HG02623 (cell line): ENCODE measurements around the gene ANKS1A.

Source experiments
- ATAC-seq: cut with Tn5 transposase; IDR thresholded peaks from one replicate; pipeline ENCODE4 v1.9.1; 2021; ENCODE audit warnings: moderate library complexity; ENCODE audit not compliant: unreplicated experiment

The ANKS1A gene

DNA sequence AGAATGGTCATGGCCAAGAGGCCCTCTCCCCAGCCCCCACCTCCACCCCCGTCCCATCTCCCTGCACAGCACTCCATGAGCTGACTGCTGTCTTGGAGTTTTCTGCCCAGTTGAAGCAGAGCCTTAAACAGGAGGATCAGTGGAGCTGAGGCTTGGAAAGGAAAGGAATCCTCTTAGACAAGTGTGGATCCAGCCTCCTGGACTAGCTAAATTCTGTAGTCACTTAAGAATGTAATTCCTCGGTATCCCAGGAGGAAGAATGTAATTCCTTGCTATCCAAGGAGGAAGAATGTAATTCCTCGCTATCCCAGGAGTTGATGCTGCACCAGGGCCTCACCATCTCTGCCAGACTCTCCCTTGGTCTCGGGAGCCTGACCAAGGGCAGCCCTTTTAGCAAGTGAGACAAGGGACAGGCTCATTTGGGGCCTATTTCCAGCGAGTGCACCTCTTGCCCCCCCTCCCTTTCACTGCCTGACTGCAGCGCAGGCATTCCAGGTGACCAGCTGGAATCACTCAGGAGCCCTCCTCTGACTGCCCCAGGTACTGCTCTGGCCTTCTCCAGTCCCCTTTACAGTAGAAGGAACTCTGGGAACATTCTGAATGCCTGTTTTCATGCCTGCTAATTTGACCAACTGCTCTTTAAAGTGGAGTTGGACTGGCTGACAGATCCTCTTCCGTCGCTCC, 175.8 kb downstream of the ANKS1A start:
- no peak for ATAC-seq

DNA sequence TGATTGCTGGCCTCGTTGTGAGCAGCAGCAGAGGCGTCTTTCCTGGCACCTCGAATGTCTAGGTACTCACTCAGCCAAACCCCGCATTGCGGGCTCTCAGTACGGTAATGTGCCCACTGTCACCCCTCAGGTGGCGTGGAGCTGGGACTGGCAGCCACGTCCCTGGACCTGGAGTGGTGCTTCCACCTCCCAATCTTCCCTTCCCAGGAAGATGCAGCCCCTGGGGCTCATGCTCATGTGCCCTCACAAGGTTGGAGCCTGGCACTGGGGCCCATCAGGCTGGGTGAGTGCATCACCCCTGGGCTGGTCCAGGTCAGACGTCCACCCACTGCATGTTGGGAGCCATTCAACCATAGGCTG, 176.4 kb downstream of the ANKS1A start:
- no peak for ATAC-seq

DNA sequence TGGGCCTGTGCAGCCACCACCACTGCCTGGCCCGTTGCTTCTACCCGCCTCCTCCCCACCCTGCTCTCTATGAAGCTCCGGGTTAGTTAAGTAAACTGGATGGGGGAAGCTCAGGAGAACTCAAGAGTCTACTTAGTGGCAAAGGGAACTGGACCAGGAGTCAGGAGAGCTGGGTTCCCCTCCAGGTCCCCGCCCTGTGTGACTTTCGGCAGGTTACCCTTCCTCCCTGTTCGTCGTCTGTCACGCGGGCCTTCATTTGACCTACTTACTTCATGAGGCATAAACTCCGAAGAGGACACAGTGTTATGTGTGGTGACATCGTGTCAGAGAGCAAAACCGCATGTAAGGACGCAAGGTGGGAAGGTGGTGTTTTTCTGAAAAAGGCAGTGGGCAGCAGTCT, 176.8 kb downstream of the ANKS1A start:
- no peak for ATAC-seq

DNA sequence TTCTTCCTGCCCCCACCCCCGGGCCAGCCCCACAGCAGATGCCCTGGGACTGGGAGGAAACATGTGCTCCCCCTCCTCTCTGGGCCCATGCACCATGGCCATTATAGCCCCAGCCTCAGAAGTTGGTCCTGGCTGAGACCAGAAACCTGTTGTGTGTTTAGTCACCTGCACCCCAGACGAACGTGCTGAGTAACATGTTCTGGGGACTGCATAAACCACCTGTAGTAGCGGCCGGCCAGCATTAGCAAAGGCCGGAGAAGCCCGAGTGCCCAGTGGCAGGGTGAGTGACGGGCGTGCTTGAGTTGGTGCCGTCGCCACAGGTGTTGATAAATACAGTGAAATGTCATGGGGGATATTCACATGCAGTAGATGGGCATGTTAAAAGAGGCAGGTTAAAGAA, 178.2 kb downstream of the ANKS1A start:
- no peak for ATAC-seq

DNA sequence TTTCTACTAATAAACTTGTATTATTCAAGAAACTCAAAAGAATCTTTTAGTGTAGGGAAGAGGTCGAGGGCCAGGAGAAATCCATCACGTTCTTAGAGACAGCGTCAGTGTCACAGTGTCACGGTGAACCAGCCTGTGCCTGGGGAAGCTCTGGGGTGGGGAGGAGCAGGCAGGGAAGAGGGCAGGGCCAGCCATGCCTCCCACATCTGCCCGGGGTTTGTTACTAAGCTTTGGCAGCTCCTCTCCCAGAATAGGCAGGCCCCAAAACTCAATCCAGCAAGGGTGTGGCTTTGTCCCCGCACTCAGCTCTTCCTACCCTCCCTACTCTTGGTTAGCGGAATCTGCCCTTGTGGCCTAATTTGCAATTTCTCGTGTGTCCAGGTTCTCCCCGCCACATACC, 179.2 kb downstream of the ANKS1A start:
- no peak for ATAC-seq

DNA sequence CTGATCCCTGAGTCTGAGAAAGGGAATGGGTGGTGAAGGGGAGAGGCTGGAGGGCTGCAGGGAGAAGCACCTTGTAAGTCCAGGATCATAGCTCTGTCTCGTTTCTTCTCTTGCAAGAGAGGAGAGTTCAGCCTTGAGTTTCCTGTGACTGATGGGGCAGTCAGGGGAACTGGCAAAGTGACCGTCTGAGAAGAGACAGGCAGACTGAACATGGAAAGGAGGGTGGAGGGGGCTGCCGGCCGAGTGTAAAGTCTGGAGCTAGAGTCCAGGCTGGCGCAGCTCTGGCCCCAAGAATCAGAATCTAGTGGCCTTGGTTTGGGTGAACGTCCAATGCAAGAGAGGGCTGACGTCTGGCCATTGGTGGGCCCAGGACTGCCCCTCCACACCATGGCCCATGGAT, 179.6 kb downstream of the ANKS1A start:
- ATAC-seq = no peak

DNA sequence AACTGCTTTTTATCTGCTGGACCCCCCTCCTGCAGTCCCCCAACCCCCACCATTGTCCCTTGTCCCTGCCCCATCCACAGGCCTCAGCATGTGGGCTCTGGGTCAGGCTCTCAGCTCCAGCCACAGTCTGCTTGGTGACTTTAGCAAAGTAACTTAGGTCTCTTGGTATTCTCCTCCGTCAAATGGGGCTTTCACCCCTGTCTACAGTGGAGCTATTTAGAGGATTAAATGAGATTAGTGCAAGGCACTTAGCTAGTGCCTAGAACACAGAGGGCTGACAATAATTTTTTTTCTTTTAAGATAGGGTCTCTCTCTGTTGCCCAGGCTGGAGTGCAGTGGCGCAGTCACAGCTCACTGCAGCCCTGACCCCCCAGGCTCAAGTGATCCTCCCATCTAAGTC, 180.2 kb downstream of the ANKS1A start:
- no peak for ATAC-seq

DNA sequence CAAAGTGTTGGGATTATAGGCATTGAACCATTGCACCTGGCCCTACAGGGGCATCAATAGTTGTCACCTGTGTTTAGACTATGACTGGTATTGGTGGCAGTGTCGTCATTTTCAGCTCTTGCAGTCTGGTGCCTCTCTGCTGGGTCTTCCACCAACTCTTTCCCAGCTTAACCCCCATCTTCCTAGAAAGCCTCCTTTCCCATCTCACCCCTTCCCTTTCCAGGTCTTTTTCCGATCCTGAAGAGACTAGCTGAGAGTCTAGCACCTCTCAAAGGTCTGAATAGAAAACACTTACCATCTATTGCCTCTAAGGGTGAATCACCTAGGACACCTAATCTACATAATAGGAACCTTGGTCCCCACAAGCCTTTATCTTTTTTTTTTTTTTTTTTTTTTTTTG, 181.1 kb downstream of the ANKS1A start:
- ATAC-seq = no peak

DNA sequence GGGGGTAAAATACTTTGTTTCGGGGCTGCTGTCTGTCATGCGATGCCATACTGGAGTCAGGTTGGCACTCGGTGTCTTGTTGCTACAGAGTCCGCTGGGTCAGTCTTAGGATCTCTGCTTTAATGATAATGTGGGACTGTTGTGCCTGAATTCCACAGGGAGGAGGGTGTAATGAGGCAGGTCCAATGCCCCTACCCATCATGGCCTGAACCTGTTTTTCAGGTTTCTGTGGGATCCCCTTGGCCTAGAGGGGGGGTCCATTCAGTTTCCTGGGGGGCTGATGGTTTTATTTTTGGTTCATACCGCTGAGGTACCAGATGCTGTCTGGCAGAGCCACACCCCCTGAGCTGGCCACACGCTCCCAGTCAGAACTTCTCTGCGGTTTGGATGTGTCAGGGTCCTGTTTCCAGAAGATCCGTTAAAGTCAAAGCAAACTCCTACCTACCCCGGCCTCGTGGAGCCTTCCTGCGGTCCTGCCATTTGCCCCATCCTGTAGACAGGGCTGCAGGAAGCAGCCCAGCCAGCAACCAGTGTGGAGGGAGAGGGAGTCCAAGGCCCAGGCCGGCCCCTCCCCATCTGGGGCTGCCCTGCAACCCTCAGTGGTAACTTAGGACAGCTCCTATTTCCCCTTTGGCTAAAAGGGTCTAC, 182.4 kb downstream of the ANKS1A start:
- no peak for ATAC-seq

DNA sequence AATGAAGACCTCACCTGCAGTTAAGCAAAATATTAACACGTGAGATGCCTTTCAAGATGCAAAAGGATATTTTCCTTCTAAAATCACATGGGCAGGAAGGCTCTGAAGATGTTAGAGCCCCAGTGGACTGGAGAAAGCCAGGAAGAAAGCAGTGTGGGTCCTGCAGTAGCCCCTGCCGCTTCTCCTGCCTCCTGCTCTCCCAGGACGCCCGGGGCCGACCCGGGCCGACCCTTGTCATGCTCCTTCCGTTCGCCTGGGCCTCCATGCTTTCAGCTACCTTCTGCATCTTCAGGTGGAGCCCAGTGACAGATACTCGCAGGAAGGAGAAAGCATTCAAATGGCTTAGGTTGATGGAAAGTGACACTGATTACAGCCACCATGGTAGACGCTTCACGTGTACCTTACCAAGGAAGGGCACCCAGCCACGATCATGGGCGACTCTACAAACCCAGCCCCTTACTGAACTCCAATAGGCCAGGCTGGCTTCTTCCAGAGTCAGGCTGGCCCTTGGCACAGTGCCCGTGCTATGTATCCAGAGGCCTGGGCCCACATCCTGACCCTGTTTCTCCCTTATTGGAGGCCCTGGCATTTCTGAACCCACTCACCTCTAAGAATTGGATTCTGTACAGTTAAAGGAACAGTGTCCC, 183.1 kb downstream of the ANKS1A start:
- no peak for ATAC-seq

DNA sequence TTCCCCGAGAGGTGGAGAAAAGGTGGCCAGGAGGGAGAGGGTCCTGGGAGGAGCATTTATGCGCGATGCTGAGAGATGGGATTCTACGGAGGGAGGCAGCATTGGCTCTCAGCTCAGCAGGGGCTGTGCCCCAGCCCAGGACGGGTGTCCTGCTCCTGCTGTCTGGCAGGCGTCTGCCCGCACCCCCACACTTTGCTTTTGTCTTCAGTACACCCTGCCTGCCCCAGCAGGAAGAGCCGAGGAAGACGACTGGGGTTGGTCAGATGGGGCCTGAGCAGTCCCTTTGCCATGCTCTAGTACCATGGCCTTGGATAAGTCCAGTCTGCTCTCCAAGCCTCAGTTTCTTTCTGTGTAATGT, 183.6 kb downstream of the ANKS1A start:
- ATAC-seq = no peak

DNA sequence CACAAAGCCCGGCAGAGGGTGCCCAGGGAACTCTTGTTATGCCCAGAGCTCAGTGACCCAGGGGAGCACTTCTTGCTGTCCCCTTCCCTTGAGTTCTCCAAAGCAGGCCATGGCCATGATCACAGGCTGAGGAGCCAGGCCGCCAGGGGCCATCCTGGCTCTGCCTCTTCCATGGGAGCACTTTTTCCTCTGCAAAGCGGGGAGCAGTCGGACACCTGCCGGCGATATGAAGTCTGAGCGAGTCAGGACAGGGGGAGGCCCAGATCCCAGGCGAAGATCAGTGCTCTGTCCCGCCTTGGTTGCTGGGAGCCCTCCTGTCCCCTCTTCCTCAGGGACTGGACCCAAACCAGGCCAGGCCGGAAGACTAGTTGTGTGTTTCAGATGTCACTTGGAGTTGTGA, 184.2 kb downstream of the ANKS1A start:
- no peak for ATAC-seq

DNA sequence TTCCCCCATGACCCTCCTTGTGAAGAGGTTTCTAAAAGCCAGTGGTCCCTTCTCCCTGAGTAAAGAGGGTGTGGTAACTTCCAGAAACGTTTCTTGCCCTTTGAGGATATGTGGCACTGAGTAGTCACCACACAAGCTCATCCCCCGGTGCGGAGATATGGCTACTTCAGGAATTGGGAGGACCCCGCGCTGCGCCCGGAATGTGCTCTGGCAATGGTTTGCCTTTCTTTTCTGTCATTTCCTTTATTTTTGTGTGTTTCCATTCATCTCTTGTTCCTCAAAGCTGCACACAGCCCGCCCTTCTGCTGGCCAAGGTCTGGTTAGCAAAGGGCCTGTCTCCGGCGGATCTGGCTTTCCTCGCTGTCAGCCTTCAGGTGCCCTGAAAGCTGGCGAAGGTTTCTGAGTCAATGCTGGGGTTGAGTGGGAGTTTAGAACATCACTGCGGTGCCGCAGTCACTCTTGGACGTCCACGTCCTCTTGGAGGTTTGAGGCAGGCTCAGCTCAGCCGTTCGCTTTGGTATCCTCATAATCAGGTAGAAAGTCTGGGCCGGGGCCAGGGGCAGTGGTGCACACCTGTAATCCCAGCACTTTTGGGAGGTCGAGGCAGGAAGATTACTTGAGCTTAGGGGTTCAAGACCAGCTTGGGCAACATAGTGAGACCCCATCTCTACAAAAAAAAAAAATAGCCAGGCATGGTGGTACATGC, 184.9 kb downstream of the ANKS1A start:
- no peak for ATAC-seq

DNA sequence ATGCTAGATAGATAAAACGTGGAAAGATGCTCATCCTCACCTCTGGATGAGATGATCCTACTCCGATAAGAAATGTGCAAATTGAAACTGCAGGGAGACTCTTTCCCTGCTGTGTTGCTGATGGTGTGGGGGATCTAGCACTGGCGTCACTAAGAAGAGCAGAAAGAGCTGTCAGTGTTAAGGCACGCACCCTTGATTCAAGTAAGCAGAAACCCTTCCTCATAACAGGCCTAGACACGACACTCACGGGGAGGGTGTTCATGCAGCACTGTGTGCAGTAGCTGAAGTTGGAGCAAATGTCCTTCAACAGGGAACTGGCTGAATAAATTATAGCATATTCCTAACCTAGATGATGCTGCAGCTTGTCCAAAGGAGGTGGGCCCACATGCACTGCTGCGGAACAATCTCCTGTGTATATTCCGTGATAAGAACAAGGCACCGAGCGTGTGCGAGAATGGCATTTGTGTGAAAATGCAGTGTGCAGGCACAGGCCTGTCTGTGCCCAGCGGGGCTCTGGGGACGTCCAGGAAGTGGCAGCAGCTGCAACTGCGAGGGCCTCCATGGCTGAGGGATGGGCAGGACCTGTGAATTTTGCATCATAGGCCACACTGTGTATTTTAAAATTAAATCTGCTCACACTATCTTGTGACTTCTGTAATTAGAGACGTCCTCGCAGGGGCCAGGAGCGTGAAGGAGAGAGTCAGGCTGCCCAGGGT, 188.1 kb downstream of the ANKS1A start:
- ATAC-seq = no peak

DNA sequence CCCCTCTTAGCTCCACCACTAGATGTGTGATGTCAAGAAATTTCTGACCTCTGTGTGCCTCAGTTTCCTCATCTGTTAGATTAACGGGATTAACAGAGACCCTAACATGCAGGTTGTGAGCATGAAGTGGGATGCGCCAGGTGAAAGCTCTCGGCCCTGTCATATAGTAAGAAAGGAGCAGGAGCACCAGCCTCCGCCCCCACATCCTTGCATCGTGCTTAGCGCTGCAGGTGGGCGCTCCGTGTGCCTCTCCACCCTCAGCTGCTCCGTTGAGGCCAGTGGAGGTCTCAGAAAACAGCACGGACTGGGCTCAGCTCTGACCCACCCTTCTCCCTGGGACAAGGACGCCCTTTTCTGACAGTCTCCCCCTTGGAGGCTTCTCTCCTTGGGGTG, 188.7 kb downstream of the ANKS1A start:
- no peak for ATAC-seq

DNA sequence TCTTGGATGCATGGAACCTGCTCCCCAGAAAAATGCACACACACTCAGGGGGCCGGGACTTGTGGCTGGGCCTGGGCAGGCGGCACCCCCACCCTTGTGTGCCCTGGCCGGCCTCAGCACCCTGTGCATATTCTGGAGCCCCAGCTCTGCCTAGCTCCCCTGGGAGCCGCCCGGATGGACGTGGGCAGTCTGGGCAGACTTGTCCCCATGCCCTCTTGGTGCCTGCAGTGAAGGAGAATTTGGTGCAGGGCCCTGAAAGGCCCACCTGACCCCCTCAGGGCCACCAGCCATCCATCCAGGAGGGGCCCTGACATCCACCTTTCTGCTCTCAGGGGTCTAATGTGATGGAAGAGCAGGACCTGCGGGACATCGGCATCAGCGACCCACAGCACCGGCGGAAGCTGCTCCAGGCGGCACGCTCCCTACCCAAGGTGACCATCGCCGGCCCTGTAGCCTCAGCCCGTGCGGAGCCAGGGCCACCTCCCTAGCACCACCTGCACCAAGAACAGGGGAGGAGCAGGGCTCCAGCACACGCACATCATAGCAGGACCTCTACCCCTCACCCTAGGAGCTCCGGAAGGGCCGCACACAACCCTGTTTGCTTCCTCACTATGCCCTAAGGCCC, 189.3 kb downstream of the ANKS1A start:
- ATAC-seq = no peak

DNA sequence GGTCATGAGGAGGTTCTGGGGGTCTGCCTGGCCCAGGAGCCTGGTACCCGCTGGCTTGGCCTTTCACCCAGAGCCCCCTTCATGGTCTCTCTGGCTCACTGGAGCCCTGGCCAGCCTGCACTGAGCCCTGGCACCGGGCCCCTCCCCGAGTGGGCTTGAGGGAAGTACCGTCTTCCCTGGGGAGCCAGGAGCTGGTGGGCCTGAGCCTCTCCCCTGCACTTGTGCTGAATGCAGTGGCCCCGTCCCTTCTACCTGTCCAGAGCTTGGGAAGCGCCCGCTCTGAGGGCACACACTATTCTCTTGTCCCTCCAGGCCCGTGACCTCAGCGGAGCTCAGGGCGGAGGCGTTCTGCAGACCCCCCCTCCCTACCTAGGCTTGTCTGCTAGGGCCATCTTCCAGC, 189.8 kb downstream of the ANKS1A start:
- ATAC-seq = no peak

DNA sequence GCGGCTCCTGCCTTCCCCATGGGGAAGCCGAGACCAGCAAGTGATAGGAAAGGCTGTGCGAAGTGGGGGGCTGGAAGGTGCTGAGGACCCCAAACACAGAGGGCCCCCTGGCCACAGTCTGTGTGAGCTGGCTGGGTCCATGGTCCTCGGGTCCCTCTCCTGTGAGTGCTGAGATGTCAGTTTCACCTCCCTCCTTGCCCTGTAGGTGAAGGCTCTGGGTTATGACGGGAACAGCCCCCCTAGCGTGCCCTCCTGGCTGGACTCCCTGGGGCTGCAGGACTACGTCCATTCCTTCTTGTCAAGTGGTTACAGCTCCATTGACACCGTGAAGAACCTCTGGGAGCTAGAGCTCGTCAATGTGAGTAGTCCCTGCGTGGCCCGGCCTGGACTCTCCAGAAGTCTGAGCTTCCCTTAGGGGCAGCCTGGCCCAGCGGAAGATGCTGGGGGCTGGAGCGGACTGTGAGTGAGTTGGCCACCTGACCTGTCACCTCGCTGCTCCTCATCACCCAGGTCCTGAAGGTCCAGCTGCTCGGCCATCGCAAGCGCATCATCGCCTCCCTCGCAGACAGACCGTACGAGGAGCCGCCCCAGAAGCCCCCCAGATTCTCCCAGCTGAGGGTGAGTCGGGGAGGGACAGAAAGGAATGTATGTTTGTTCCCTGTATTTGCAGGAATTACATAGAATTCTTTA, 190.4 kb downstream of the ANKS1A start:
- ATAC-seq = no peak

DNA sequence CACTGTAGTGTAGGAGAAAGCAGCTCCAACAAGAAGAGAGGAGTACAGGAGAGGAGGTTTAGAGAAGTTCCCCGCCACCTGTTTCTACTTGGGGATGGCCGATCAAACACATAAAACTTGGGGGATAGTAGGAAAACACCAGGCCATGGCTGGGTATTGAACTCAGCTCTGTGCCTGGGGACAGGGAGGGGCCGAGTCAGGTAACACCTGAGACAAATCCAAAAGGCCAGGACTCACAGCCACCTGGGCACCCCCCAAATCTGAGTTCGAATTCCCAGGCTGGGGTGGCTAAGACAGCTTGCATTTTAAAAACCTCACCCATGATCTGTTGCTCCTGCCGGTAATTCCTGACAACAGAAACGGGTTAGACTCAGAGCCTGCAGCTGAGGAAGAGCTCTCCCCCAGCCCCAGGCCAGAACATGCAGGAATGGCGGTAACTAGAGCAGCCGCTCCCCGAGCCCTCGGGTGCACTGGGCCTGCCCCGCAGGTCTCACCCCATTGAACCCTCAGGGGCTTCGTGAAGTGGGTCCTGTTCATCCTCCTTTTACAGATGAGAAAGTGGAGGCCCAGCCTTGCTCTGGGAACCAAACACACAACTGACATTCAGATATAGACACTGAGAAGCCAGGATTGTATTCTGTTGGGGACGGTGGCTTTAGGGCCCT, 191.1 kb downstream of the ANKS1A start:
- no peak for ATAC-seq
